Right renal pelvis (tissue), 4 donors: ENCODE results near the gene CBX3. TPM values are rescaled to one million over a fixed set of nuclear protein-coding genes. Genes with fewer than 3 reads are reported as not detected.
"Not testable (repeated sequence)": the region's sequence is repeated elsewhere in the genome, so short reads cannot be mapped to it uniquely, and the experiment has no call there.

Experiments
- DNase-seq, 4 donors: peaks; one replicate each; pipeline ENCODE4 v3.0.0-alpha.2; 2013; ENCODE audit warnings: low read depth in 4 of 4, low spot score in 3 of 4, missing footprints in 1 of 4
- polyA plus RNA-seq, 4 donors: library from polyadenylated mRNA; unstranded; fragments of 120-200 nt; gene quantifications; one replicate each; pipeline ENCODE4 v1.2.1, GENCODE V29; 2013; ENCODE audit not compliant: insufficient read length in 4 of 4

Gene CBX3
- 100 to 1,000 TPM; 301 to 379 (median 365) TPM for polyA plus RNA-seq

DNA sequence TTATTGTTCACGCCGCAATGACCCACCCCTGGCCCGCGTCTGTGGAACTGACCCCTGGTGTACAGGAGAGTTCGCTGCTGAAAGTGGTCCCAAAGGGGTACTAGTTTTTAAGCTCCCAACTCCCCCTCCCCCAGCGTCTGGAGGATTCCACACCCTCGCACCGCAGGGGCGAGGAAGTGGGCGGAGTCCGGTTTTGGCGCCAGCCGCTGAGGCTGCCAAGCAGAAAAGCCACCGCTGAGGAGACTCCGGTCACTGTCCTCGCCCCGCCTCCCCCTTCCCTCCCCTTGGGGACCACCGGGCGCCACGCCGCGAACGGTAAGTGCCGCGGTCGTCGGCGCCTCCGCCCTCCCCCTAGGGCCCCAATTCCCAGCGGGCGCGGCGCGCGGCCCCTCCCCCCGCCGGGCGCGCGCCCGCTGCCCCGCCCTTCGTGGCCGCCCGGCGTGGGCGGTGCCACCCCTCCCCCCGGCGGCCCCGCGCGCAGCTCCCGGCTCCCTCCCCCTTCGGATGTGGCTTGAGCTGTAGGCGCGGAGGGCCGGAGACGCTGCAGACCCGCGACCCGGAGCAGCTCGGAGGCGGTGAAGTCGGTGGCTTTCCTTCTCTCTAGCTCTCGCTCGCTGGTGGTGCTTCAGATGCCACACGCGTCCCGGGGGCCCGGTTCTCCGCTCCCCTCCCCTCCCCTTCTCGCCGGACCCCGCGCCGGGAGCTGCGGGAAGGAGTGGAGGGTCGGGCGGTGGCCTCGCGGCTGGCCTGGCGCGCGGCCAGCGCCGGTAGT is at the start of gene CBX3:
TSS of gene CBX3 (plus strand) at position 499 of the 772 bp plus-strand sequence. CDS start 1,254 bp downstream, outside the sequence.
- DNase-seq, result peak in 3 of 4 donors; percentile 84 to 88 (median 84)

GRCh38 chr7:26151953-26152781 is 49.4 kb upstream of the CBX3 start, which contains the start of gene NFE2L3:
TSS of gene NFE2L3 (plus strand) at chr7:26152198. CDS start at chr7:26152499, 301 bp downstream.
- DNase-seq, result peak in 3 of 4 donors; percentile 49 to 50 (median 50)

- not testable (repeated sequence) for DNase-seq
These were observed 48.7 kb upstream of the CBX3 start for GRCh38 chr7:26152782-26153240.

DNA sequence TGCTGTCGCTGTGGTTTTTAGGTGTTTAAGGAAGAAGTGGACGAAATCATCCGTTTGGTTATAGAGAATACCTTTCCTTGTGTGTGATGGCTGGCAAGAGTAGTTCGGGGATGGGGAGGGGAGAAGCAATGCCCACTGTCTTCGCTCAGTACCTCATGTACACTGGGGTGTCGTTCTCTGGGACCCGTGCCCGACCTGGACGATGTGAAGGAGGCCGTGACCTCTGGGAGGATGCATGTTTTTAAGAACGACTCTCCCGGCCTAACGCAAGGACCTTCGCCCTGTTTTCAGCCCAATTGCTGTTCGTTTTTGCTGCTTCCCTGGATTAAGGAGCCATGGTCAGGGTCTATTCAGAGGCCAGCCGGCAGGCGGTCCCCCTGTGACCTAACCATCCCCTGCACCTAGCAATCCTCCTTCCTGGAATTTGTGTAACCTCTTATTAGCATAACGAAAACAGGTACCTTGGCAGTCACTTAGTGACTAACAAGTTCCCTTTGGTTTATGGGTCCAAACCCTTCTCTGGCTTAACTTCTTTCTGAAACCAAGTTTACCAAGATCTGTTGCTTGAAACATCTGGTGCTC is 48.2 kb upstream of the CBX3 start:
- DNase-seq, result no peak

DNA sequence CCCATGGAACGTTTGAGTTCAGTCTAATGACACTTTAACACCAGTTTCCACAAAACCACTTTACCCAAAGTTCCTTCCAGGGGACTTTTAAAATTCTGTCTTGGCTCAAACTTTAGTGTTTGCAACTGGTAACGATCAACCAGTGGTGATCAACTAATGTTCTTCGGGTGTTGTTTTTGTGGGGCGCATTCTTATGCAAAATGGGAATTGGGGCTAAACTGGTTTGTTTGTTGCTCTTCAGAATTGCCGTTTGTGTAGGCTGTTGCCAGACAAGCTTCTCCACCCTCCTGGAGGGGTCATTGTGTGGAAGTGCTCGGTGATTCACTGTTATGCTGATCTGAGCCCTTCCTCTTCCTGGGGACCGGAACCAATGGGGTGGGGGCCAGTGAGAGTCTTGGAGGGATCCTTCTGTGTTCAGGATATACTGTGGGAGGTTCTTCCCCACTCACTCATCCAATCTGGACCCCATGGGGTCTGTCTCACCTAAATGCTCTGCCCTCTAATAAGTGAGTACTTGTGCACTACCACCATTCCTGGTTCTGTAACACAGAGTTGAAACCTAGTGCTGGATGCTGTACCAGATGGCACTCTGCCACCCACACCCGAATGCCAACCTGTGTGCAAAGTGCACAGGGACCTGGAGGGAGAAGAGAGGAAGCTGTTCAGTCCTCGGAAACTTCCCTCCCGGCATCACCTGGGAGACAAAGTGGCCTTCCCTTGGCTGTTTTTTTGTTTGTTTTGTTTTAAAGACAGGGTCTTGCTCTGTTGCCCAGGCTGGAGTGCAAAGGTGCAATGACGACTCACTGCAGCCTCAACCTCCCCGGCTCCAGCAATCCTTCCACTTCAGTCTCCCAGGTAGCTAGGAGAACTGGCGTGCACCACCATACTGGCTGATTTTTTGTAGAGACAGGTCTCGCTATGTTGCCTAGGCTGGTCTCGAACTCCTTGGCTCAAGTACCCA is 47.4 kb upstream of the CBX3 start:
- no peak for DNase-seq

- DNase-seq, result no peak
These were observed 45.8 kb upstream of the CBX3 start for GRCh38 chr7:26155531-26156375.

DNA sequence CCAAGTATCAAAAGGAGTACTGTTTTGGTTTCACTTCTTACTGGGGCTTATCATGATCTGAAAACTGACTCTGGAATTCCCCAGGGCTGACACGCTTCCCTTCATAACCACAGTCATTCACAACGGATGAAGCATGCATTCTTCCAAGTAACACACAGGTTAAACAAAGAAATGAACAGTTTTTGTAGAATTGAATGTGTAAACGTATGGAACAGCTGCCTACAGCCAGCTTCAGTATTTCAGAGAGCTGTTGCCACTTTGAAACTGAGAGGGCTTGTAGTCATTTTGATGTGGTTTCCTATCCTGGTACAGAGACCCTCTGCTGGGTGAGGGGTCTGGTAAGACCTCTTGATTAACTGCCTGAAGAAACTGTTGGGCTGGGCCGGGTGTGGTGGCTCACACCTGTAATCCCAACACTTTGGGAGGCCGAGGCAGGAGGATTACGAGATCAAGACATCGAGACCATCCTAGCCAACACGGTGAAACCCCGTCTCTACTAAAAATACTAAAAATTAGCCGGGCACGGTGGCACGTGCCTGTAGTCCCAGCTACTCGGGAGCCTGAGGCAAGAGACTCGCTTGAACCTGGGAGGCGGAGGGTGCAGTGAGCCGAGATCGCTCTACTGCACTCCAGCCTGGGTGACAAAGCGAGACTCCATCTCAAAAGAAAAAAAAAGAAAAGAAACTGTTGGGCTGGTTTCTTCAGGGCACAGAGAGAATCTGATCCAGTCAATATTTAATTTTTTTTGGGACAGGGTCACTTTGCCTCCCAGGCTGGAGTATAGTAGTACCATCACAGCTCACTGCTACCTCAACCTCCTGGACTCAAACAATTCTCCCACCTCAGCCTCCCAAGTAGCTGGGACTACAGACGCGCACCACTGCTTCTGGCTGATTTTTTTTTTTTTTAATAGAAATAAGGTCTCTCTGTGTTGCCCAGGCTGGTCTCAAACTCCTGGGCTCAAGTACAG is 44.8 kb upstream of the CBX3 start:
- no peak for DNase-seq

GRCh38 chr7:26157520-26158105 is 43.9 kb upstream of the CBX3 start:
- DNase-seq, result no peak

- DNase-seq, result no peak
These were observed 42.3 kb upstream of the CBX3 start for GRCh38 chr7:26159243-26159642.

- no peak for DNase-seq
These were observed 40.6 kb upstream of the CBX3 start for GRCh38 chr7:26160896-26161295.

GRCh38 chr7:26162431-26162830 is 39.1 kb upstream of the CBX3 start:
- no peak for DNase-seq

- not testable (repeated sequence) for DNase-seq
These were observed 37.7 kb upstream of the CBX3 start for GRCh38 chr7:26163804-26164203.

GRCh38 chr7:26165950-26166683 is 35.4 kb upstream of the CBX3 start:
- no peak for DNase-seq

DNA sequence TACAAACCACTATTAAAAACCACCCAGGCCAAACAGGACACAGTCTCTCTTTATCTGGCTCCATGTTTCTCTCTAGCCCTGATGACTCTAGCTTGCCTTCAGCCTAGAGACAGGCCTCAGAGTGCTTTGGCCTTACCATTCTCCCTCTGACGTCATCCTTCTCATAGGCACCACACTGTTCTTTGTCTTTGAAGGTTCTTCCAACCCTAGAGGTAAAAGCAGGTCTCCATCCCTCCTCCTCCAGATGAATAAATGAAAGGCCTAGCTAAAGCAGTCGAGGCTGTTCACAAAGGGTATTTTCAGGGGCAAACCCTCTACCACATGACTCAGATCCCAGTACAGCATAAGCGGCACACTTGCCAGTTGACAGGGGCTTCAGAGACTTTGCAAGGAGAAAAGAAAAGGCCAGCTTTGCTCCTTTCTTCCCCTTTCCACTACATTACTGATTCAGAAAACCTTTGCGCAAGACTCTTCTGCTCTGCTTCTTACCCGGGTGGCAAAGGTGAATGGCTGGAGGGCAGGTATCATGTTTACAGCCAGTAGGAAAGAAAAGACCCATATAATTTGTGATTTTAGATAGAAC is 34.8 kb upstream of the CBX3 start:
- DNase-seq, result no peak

DNA sequence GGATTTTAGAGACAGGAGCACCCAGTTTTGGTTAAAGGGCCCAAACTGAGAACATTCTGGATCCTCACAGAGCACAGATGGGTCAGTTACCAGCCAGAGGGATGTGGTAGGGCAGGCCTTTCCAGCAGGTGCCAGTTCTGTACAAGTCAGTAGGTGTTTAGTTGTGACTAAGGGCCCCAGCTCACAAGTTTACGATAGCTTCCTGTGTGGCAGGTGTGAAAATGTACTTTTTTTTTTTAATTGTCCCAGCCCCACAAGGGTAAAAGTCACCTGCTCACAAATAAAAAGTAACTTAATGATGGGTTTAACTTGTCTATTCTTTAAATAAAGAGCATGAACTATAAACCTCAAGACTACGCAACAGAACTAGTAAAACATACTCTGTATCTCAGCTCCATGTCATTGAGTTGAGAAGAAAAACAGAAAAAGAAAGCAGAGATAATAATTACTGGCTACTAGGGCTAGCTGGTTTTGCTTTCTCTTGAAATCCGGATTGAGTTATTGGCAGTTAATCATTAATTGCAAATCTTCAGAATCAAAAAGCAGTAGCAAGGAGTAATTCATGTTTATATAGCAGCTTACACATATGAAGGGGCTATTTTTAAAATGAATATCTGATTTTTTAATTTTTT is 34.1 kb upstream of the CBX3 start:
- DNase-seq, result no peak

DNA sequence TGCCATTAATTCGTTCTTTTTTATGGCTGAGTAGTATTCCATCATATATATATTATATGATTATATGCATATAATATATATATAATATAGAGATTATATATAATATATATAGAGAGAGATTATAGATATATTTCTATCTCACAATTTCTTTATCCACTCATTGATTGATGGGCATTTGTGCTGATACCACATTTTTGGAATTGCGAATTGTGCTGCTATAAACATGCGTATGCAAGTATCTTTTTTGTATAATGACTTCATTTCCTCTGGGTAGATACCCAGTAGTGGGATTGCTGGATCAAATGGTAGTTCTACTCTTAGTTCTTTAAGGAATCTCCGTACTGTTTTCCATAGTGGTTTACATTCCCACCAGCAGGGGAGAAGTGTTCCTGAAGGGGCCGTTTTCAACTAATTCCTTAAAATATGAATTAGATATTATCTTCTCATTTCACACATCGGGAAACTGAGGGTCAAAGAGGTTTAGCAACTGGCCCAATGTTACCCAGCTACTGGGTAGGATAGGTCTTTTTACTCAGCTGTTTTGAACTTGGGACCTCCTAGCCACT is 33.0 kb upstream of the CBX3 start:
- no peak for DNase-seq
